Neural cell (in vitro differentiated cells): ENCODE data around the gene NECAP2.
"Not testable (repeated sequence)": the region's sequence is repeated elsewhere in the genome, so short reads cannot be mapped to it uniquely, and the experiment has no call there.

Experiments used
- POLR2AphosphoS5 ChIP-seq: IDR thresholded peaks from 2 replicates; pipeline ENCODE4 v1.6.1; 2012
- TF ChIP-seq, protein P1 (sequence below): fragments of 450-650 bp; IDR thresholded peaks from 2 replicates; pipeline ENCODE4 v1.5.1; 2014; ENCODE audit warnings: antibody characterized with exemption, mild to moderate bottlenecking, moderate library complexity; ENCODE audit not compliant: poor library complexity, severe bottlenecking

DNA sequence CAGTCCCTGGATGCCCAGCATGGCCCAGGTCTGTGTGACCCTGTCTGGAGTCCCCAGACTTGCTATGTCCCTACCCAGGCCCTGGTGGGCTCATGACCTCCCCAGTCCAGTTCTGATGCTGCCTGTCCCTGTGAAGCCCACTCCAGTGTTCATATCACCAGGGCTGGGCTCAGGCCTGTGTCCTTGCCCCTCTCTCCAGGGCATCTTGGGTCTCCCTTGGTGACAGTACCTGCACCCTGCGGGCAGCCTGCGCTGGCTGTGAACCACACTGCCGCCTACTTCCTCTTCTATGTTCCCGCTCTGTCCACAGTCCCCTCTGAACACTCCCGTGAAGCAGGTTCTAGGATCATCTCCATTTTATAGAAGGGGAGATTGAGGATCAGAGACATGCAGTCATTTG, 60.5 kb downstream of the NECAP2 start:
- TF ChIP-seq POLR2AphosphoS5, result not testable (repeated sequence)
- TF ChIP-seq, protein P1, sequence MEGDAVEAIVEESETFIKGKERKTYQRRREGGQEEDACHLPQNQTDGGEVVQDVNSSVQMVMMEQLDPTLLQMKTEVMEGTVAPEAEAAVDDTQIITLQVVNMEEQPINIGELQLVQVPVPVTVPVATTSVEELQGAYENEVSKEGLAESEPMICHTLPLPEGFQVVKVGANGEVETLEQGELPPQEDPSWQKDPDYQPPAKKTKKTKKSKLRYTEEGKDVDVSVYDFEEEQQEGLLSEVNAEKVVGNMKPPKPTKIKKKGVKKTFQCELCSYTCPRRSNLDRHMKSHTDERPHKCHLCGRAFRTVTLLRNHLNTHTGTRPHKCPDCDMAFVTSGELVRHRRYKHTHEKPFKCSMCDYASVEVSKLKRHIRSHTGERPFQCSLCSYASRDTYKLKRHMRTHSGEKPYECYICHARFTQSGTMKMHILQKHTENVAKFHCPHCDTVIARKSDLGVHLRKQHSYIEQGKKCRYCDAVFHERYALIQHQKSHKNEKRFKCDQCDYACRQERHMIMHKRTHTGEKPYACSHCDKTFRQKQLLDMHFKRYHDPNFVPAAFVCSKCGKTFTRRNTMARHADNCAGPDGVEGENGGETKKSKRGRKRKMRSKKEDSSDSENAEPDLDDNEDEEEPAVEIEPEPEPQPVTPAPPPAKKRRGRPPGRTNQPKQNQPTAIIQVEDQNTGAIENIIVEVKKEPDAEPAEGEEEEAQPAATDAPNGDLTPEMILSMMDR, result not testable (repeated sequence)
